Renal pelvis (tissue), 12 donors: Measurements from ENCODE around the gene FEM1A. TPM values are rescaled to one million over a fixed set of nuclear protein-coding genes. Genes with fewer than 3 reads are reported as not detected.
A peak's percentile ranks its signal among the peaks of the same experiment; 100 is the strongest.
"Not testable (repeated sequence)": the region's sequence is repeated elsewhere in the genome, so short reads cannot be mapped to it uniquely, and the experiment has no call there.

ENCODE experiments used
- DNase-seq: peaks from one replicate; pipeline ENCODE4 v3.0.0-alpha.2; 2013
- long read RNA-seq, 16 experiments: transcript quantifications; one replicate each; lab custom pipeline, GENCODE V29; 2026
- polyA plus RNA-seq, 3 donors: library from polyadenylated mRNA; unstranded; fragments of 120-200 nt; gene quantifications; one replicate each; pipeline ENCODE4 v1.2.1, GENCODE V29; 2013; ENCODE audit not compliant: insufficient read length in 3 of 3

Gene FEM1A
- 1 to 10 TPM; 2.3 to 2.7 (median 2.5) TPM for polyA plus RNA-seq
- long read RNA-seq, donor 1, full-length matches to known transcripts: 67 of 67 reads
- long read RNA-seq, donor 1, partial matches to known transcripts: 0 of 67 reads
- long read RNA-seq, donor 1, other reads (novel, unspliced or antisense): 0 of 67 reads
- long read RNA-seq, donor 2, full-length matches to known transcripts: 63 of 63 reads
- long read RNA-seq, donor 2, partial matches to known transcripts: 0 of 63 reads
- long read RNA-seq, donor 2, other reads (novel, unspliced or antisense): 0 of 63 reads
- long read RNA-seq, donor 3, full-length matches to known transcripts: 76 of 76 reads
- long read RNA-seq, donor 3, partial matches to known transcripts: 0 of 76 reads
- long read RNA-seq, donor 3, other reads (novel, unspliced or antisense): 0 of 76 reads
- long read RNA-seq, donor 4, full-length matches to known transcripts: 58 of 58 reads
- long read RNA-seq, donor 4, partial matches to known transcripts: 0 of 58 reads
- long read RNA-seq, donor 4, other reads (novel, unspliced or antisense): 0 of 58 reads
- long read RNA-seq, donor 5, full-length matches to known transcripts: 18 of 18 reads
- long read RNA-seq, donor 5, partial matches to known transcripts: 0 of 18 reads
- long read RNA-seq, donor 5, other reads (novel, unspliced or antisense): 0 of 18 reads
- long read RNA-seq, donor 6, full-length matches to known transcripts: 77 of 77 reads
- long read RNA-seq, donor 6, partial matches to known transcripts: 0 of 77 reads
- long read RNA-seq, donor 6, other reads (novel, unspliced or antisense): 0 of 77 reads
- long read RNA-seq, donor 7, full-length matches to known transcripts: 43 of 96 reads
- long read RNA-seq, donor 7, partial matches to known transcripts: 15 of 96 reads
- long read RNA-seq, donor 7, other reads (novel, unspliced or antisense): 38 of 96 reads
- long read RNA-seq, donor 8, full-length matches to known transcripts: 32 of 32 reads
- long read RNA-seq, donor 8, partial matches to known transcripts: 0 of 32 reads
- long read RNA-seq, donor 8, other reads (novel, unspliced or antisense): 0 of 32 reads
- long read RNA-seq, donor 9, full-length matches to known transcripts: 75 of 75 reads
- long read RNA-seq, donor 9, partial matches to known transcripts: 0 of 75 reads
- long read RNA-seq, donor 9, other reads (novel, unspliced or antisense): 0 of 75 reads
- long read RNA-seq, donor 10, full-length matches to known transcripts: 65 of 65 reads
- long read RNA-seq, donor 10, partial matches to known transcripts: 0 of 65 reads
- long read RNA-seq, donor 10, other reads (novel, unspliced or antisense): 0 of 65 reads
- long read RNA-seq, donor 11, full-length matches to known transcripts: 36 of 36 reads
- long read RNA-seq, donor 11, partial matches to known transcripts: 0 of 36 reads
- long read RNA-seq, donor 11, other reads (novel, unspliced or antisense): 0 of 36 reads
- long read RNA-seq, donor 12, full-length matches to known transcripts: 65 of 65 reads
- long read RNA-seq, donor 12, partial matches to known transcripts: 0 of 65 reads
- long read RNA-seq, donor 12, other reads (novel, unspliced or antisense): 0 of 65 reads
- long read RNA-seq, donor 13, full-length matches to known transcripts: 54 of 54 reads
- long read RNA-seq, donor 13, partial matches to known transcripts: 0 of 54 reads
- long read RNA-seq, donor 13, other reads (novel, unspliced or antisense): 0 of 54 reads
- long read RNA-seq, donor 14: 0 reads
- long read RNA-seq, donor 15: 0 reads
- long read RNA-seq, donor 16, full-length matches to known transcripts: 69 of 69 reads
- long read RNA-seq, donor 16, partial matches to known transcripts: 0 of 69 reads
- long read RNA-seq, donor 16, other reads (novel, unspliced or antisense): 0 of 69 reads

GRCh38 chr19:4791183-4792018, at the start of gene FEM1A:
Gene FEM1A (plus strand): TSS chr19:4791734. CDS start chr19:4791855, 121 bp downstream.
- DNase-seq: peak; percentile 100

DNA sequence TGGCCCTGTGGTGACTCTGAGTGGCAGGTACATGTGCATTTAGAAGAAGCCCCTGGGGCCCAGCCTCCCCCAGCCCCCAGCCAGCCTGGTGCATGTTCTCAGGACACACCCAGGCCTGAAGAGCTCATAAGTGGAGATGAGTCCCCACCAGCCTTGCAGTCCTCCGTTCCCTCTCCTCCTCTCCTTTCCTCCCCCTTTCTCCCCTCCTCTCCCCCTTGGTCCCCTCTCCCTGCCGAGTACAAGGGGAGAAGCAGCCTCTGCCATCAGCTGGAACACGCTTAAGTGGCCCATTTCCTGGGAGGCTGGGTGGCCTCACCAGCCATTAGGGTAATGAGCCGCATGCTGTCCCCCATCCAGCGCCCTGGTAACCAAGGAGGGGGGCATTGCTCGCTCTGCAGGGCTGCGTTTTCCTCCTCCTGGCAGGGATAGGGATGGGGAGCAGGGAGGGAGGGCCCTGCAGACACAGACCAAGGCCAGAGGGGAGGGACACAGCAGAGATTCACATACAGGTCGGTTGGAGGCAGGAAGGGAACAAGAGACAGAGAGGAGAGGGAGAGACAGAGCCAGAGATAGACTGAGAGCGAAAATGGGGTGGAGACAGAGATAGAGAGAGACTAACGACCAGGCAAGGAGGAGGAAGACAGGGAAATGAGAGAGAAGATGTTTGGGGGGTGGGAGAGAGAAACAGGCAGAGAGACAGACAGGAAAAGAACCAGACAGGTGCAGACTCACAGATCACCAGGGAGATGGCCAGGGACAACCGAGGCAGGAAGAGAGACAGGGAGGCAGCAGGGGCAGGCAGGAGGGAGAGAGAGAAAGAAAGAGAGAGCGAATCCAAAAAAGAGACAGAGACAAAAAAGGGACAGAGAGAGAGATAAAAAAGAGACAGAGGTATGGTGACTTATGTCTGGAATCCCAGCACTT, 48.5 kb upstream of the FEM1A start:
- no peak for DNase-seq

DNA sequence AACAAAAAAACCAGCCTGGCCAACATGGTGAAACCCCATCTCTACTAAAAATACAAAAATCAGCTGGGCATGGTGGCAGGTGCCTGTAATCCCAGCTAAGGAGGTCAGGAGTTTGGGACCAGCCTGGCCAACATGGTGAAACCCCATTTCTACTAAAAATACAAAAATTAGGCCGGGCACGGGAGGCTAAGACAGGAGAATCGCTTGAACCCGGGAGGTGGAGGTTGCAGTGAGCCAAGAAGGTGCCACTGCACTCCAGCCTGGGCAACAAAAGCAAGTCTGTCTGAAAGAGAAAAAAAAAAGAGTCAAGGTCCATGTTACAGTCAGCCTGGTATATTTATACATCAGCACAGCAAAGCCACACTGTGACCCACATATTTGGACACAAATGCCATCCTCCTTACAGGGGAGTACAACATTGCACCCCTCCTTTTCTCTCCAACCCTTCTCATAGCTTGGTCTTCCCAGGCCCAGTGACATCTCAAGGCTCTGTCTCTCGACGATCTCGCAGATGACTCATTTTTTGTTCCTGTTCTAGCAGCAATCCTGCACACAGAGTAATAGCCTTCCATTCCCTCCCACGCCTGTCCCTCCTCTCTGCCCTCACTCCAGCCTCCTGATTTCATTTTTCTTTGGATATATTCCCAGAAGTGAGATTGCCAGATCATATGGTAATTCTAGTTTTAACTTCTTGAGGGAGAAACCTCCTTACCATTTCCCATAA, 46.9 kb upstream of the FEM1A start:
- DNase-seq: no peak

DNA sequence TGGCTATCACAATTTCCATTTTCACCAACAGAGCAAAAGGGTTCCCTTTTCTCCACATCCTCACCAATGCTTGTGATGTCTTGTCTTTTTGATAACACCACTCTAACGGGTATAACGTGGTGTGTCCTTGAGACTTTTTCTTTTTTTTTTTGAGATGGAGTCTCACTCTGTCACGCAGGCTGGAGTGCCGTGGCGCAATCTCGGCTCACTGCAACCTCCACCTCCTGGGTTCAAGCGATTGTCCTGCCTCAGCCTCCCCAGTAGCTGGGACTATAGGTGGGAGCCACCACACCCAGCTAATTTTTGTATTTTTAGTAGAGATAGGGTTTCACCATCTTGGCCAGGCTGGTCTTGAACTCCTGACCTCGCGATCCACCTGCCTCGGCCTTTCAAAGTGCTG, 46.4 kb upstream of the FEM1A start:
- DNase-seq: not testable (repeated sequence)

GRCh38 chr19:4745986-4746385, 45.5 kb upstream of the FEM1A start:
- DNase-seq: no peak

DNA sequence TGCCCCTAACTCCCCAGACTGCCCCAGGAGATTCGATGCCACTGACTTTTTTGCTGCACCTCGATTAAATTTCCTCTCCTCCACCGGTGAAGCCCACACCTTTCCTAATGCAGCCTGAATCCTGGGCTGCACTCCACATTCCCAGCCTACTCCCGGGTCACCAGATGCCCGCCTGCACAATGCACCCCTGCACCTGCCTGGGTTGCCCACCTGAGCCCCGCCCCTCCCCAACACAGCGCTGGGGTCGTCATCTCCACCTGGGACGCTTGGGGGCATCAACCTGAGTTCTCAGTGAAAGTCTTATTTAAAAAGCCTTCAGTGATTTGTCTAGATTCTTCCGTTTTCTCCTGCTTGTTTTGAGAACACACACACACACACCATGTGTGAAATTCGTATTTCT, 43.3 kb upstream of the FEM1A start:
- no peak for DNase-seq

- DNase-seq: no peak
Observed at GRCh38 chr19:4748589-4748988, 42.9 kb upstream of the FEM1A start.

DNA sequence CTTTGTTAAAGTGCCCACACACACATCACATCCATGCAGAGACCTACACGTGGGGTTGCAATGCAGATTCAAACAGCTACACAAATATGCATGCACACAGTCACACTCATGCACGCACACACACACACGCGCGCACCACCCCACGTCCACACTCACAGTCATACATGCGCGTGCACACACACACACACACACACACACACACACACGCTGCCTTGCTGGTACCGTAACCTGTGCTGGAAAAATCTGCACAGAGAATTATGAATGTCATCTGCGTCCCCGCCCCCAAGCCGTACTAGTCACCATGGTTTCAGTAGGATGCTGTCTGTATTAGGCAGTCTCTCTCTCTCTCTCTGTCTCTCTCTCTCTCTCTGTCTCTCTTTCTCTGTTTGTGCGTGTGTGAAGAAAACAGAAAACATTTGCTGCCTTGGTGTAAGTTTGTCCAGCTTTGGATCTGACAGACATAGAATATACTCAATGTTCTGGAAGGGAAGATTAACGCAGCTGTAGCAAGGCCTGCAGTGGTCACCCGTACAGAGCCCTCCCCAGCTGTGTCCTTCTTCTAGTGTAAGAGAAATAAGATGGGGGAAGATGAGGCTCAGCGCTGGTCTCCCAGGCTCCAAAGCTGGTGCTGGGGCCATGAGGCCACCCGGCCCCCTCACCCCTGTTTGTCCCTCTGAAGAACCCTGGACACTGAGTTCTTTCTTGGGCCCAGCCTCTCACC, 41.5 kb upstream of the FEM1A start:
- no peak for DNase-seq

- peak; percentile 31 for DNase-seq
Observed at GRCh38 chr19:4754248-4754647, 37.3 kb upstream of the FEM1A start.

DNA sequence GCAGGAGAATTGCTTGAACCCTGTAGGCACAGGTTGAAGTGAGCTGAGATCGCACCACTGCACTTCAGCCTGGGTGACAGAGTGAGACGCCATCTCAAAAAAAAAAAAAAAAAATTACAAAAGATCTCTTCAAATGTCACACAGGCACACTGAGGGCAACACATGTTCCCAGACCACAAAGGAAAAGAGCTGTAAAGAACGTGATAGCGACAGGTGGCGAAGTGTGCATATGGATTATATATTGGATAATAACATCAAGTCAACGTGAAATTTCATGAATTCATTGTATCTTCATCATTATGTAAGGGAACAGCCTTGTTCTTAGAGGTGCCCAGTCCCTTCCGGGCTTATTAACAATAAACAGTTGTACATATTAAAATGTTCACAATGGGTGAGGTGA, 36.1 kb upstream of the FEM1A start:
- DNase-seq: no peak

DNA sequence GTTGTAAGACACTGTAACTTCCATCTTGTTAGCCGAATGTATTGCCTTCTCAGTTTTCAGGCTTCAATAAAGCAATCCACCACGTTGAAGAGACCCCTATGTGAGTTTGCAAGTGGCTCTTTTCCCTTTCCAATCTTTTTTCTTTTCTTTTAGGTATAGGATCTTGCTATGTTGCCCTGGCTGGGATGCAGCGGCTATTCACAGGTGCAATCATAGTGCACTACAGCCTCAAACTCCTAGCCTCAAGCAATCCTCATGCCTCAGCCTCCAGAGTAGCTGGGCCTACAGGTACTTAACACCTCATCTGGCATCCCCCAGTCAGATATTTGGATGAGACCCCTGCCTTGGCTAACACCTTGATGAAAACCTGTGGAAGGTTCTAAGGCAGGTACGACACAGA, 33.5 kb upstream of the FEM1A start:
- DNase-seq: no peak

- DNase-seq: no peak
Observed at GRCh38 chr19:4758659-4759058, 32.9 kb upstream of the FEM1A start.

GRCh38 chr19:4759388-4760284, 31.9 kb upstream of the FEM1A start:
- DNase-seq: peak; percentile 95

- no peak for DNase-seq
Observed at GRCh38 chr19:4760285-4760650, 31.3 kb upstream of the FEM1A start.

DNA sequence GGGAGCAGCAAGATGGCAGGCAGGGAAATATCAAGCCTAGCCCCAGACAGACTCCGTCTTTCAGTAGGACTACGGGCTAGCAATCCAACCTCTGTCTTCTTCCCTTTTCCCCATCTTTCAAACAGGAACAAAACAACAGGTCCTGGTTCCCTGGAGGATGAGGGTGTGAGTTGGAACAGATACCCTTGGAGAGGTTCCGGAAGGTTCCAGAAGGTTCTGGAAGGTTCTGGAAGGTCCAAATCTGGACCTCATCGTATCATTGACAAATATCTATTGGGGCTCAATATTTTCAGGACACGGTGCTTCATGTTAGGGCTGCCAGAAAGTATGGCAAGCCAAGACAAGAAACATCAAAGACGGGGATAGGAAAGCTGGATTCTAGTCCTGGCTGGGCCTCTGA, 28.5 kb upstream of the FEM1A start:
- no peak for DNase-seq

GRCh38 chr19:4764393-4764660, 27.2 kb upstream of the FEM1A start:
- DNase-seq: no peak
